Stimulated activated CD8-positive, alpha-beta memory T cell treated with anti-CD3 and anti-CD28 coated beads, Interleukin-15, amount 100 ng/mL, for 48 hours (primary cell): ENCODE measurements around the gene PRSS2.

Source experiments
- DNase-seq, 2 donors: peaks; one replicate each; pipeline ENCODE4 v3.0.0-alpha.2; 2020; ENCODE audit warnings: low read depth in 2 of 2

The PRSS2 gene

DNA sequence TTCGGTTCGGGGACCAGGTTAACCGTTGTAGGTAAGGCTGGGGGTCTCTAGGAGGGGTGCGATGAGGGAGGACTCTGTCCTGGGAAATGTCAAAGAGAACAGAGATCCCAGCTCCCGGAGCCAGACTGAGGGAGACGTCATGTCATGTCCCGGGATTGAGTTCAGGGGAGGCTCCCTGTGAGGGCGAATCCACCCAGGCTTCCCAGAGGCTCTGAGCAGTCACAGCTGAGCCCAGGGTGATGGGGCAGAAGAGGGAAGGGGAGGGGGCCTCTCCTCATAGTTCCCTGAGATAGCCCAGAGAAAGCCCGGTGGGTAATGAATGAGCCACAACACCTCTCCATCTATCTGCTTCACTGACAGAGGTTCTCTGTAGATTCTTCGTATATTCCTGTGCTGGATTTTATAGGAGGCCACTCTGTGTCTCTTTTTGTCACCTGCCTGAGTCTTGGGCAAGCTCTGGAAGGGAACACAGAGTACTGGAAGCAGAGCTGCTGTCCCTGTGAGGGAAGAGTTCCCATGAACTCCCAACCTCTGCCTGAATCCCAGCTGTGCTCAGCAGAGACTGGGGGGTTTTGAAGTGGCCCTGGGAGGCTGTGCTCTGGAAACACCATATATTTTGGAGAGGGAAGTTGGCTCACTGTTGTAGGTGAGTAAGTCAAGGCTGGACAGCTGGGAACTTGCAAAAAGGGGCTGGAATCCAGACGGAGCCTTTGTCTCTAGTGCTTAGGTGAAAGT lies 16.4 kb downstream of the PRSS2 start:
- DNase-seq, result no peak

DNA sequence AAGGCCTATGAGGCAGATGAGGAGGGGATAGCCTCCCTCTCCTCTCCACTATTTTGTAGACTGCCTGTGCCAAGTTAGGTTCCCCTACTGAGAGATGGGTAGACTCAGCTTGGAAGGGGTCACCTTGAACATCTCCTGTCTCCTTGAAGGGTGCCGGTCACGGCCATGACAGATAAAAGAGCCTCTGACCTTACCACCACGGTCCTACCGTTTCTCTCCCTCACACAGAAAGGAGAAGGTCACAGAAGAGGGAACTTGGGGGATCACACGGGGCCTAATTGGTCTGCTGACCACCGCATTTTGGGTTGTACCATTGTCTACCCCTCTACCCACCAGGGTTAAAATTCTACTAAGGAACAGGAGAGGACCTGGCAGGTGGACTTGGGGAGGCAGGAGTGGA lies 17.0 kb downstream of the PRSS2 start:
- DNase-seq, result no peak

DNA sequence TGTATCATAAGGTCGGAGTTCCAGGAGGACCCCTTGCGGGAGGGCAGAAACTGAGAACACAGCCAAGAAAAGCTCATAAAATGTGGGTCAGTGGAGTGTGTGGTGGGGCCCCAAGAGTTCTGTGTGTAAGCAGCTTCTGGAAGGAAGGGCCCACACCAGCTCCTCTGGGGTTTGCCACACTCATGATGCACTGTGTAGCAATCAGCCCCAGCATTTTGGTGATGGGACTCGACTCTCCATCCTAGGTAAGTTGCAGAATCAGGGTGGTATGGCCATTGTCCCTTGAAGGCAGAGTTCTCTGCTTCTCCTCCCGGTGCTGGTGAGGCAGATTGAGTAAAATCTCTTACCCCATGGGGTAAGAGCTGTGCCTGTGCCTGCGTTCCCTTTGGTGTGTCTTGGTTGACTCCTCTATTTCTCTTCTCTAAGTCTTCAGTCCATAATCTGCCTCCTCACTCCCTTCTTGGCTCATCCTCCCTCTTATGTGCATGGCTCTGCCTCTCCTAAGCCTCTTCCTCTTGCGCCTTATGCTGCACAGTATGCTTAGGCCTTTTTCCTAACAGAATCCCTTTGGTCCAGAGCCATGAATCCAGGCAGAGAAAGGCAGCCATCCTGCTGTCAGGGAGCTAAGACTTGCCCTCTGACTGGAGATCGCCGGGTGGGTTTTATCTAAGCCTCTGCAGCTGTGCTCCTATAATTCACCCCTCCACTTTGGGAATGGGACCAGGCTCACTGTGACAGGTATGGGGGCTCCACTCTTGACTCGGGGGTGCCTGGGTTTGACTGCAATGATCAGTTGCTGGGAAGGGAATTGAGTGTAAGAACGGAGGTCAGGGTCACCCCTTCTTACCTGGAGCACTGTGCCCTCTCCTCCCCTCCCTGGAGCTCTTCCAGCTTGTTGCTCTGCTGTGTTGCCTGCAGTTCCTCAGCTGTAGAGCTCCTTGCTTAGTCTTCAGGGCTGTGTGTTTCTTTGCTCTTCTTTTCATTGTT lies 17.8 kb downstream of the PRSS2 start:
- no peak for DNase-seq

- DNase-seq, result no peak
These were observed 18.7 kb downstream of the PRSS2 start for GRCh38 chr7:142789441-142789840.

GRCh38 chr7:142790056-142790455 lies 19.3 kb downstream of the PRSS2 start:
- no peak for DNase-seq

DNA sequence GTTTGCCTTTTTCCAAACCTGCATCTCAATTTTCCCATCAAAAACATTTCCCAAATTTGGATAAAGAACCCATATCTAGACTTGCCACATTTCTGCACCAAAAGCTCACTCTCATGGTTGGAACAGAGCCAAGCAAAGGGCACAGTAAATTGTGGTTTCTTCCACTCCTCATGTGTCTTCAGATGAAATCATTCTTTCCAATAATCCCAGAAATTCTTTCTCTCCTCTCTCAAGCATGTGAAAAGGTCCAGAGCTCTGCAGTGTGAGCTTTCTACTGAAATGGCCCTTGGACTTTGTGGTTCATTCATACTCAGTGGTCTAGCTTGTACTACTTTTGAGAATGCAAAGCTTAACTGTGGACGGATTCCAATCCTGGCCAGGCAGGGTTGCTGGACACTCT lies 19.8 kb downstream of the PRSS2 start:
- no peak for DNase-seq

GRCh38 chr7:142791502-142791901 lies 20.7 kb downstream of the PRSS2 start:
- no peak for DNase-seq

GRCh38 chr7:142792129-142792528 lies 21.4 kb downstream of the PRSS2 start:
- no peak for DNase-seq

GRCh38 chr7:142792593-142792992 lies 21.8 kb downstream of the PRSS2 start:
- no peak for DNase-seq

- no peak for DNase-seq
These were observed 22.4 kb downstream of the PRSS2 start for GRCh38 chr7:142793156-142793555.

DNA sequence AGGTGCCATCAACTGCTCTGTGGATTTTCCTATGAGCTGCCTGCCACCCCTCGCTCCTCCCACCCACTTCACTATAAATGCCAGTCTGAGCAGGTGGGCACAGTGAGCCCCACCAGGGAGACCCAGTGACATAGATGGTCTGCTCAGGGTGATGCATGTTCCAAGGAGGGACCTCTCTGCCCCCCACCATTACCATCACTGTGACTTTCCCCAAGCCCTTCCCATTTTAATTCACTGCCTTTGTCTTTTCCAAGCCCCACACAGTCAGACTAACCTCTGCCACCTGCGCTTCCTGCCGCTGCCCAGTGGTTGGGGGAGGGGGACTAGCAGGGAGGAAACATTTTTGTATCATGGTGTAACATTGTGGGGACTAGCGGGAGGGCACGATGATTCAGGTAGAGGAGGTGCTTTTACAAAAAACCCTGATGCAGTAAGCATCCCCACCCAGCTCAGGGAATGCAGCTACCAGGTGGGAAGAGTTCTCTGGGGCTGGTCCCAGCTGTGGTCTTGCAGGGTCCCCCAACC lies 24.6 kb downstream of the PRSS2 start:
- DNase-seq, result no peak

- no peak for DNase-seq
These were observed 25.3 kb downstream of the PRSS2 start for GRCh38 chr7:142796001-142796500.

DNA sequence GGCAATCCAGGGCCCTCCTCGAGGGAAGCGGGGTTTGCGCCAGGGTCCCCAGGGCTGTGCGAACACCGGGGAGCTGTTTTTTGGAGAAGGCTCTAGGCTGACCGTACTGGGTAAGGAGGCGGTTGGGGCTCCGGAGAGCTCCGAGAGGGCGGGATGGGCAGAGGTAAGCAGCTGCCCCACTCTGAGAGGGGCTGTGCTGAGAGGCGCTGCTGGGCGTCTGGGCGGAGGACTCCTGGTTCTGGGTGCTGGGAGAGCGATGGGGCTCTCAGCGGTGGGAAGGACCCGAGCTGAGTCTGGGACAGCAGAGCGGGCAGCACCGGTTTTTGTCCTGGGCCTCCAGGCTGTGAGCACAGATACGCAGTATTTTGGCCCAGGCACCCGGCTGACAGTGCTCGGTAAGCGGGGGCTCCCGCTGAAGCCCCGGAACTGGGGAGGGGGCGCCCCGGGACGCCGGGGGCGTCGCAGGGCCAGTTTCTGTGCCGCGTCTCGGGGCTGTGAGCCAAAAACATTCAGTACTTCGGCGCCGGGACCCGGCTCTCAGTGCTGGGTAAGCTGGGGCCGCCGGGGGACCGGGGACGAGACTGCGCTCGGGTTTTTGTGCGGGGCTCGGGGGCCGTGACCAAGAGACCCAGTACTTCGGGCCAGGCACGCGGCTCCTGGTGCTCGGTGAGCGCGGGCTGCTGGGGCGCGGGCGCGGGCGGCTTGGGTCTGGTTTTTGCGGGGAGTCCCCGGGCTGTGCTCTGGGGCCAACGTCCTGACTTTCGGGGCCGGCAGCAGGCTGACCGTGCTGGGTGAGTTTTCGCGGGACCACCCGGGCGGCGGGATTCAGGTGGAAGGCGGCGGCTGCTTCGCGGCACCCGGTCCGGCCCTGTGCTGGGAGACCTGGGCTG lies 26.0 kb downstream of the PRSS2 start:
- no peak for DNase-seq

DNA sequence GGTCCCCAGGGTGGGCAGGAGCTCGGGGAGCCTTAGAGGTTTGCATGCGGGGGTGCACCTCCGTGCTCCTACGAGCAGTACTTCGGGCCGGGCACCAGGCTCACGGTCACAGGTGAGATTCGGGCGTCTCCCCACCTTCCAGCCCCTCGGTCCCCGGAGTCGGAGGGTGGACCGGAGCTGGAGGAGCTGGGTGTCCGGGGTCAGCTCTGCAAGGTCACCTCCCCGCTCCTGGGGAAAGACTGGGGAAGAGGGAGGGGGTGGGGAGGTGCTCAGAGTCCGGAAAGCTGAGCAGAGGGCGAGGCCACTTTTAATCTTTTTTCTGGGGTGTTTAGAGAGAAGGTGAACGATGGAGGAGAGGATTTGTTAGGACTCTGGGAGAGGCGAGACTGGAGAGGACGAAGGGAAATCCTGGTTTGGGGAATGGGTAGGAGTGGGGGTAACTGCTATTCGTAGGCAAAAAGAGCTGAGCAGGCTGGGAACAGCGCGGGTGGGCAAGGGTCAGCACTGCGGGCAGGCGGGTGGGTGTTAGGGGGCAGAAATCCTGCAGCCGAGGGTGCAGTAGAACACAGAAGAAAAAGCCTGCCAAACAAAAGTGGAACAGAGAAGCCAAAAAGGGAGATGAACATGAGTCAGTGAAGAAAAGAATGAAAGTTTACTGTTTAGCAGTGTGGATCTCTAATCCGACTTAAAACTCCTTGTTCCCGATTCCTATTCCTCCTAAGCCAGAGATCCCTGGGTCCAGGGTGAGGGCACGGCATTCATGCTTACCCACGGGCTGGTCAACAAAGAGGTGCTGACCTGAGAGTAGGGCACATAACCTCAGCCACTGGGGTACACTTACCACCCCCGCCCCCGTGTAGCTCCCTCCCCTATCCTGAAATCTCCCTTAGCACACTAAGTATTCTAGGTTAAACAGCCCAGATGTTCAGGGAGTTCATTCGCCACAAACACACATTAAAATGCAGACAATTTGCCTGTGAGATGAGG lies 26.9 kb downstream of the PRSS2 start:
- DNase-seq, result no peak

GRCh38 chr7:142798451-142799436 lies 28.0 kb downstream of the PRSS2 start:
- DNase-seq, result no peak

- DNase-seq, result no peak
These were observed 28.7 kb downstream of the PRSS2 start for GRCh38 chr7:142799437-142799835.

DNA sequence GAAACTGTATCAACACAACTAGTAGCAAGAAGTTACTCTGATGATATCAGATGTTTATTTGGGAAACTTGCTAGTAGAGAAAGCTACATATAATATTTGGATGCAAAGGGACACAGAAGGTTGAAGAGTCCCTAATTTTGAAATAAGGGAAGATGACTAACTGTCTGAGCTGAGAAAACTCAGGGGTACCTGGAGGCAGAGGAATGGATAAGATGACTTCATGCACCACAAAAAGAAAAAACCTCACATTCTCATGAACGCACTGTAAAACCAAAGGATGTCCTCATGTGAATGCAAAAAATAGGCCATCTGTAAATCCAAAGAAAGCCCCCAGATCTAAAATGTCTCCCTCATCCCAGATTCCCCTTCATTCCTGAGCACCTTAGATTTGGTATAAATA lies 29.3 kb downstream of the PRSS2 start:
- no peak for DNase-seq

DNA sequence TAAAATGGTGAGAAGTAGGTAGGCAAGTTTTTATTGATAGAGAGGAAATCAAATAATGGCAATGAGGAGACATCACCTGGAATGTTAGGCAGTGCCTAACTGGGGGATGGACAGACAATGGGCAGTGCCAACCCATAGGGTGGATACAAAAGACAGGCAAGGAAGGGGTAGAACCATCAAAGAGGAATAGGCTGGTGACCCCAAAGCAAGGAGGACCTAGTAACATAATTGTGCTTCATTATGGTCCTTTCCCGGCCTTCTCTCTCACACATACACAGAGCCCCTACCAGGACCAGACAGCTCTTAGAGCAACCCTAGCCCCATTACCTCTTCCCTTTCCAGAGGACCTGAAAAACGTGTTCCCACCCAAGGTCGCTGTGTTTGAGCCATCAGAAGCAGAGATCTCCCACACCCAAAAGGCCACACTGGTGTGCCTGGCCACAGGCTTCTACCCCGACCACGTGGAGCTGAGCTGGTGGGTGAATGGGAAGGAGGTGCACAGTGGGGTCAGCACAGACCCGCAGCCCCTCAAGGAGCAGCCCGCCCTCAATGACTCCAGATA lies 30.0 kb downstream of the PRSS2 start:
- DNase-seq, result no peak
